GM21367 (cell line): ENCODE results near the gene USP50.
A peak's percentile ranks its signal among the peaks of the same experiment; 100 is the strongest.
"Not testable (repeated sequence)": the region's sequence is repeated elsewhere in the genome, so short reads cannot be mapped to it uniquely, and the experiment has no call there.

ENCODE experiments used
- ATAC-seq: cut with Tn5 transposase; IDR thresholded peaks from one replicate; pipeline ENCODE4 v1.9.1; 2021; ENCODE audit not compliant: unreplicated experiment

The USP50 gene

DNA sequence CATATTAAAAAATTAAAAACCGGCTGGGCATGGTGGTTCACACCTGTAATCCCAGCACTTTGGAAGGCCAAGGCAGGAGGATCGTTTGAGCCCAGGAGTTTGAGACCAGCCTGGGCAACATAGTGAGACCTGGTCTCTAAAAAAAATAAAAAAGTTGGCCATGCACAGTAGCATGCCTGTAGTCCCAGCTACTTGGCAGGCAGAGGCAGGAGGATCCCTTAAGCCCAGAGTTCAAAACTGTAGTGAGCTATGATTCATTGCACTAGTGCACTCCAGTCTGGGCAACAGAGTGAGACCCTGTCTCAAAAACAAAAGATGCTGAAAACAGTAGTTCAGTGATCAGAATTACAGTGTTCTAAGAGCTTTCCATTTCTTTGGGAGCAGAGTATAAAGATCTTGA is 40.8 kb downstream of the USP50 start:
- ATAC-seq, result not testable (repeated sequence)

DNA sequence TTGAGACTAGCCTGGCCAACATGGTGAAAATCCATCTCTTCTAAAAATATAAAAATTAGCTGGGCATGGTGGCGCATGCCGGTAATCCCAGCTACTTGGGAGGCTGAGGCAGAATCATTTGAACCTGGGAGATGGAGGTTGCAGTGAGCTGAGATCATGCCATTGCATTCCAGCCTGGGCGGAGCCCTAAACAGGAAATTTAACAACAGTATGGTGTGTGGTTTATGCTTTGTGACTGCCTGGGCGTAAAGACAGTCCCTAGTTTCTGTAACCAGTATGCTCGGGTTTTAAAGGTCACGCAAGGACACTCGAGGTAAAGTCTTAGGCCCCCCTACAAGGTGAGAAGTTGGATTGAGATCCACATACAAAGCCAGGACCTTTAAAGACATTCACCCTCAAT is 43.3 kb downstream of the USP50 start:
- no peak for ATAC-seq

DNA sequence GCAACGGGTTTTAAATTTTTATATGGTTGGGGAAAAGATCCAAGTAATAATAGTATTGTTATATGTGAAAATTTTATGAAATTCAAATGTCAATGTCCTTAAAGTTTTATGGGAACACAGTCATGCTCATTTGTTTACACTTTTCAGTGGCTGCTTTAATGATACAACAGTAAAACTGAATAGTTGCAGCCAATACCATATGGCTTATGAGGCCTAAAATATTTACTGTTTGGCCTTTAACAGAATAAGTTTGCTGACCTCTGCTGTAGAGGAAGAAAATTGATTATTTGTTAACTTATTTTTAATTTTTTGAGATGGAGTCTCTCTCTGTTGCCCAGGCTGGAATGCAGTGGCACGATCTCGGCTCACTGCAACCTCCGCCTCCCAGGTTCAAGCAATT is 44.7 kb downstream of the USP50 start:
- ATAC-seq, result no peak

DNA sequence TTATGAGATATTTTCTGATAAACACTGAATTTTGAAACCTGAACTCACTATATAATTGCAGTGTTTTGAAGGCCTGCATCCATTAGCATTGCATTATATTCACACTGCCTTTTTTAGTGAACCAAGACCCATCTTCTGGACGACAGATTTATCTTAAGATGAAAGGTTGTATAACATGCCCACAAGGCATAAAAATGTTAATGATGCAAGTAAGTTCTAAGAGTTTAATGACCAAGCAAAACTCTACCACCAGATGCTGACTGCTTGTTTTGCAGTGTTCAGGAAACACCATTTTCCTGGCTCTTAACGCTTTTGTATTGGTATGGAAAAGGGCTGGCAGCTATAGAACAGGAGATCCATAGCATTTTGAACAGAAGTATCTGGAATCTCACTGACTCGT is 46.1 kb downstream of the USP50 start:
- ATAC-seq, result no peak

DNA sequence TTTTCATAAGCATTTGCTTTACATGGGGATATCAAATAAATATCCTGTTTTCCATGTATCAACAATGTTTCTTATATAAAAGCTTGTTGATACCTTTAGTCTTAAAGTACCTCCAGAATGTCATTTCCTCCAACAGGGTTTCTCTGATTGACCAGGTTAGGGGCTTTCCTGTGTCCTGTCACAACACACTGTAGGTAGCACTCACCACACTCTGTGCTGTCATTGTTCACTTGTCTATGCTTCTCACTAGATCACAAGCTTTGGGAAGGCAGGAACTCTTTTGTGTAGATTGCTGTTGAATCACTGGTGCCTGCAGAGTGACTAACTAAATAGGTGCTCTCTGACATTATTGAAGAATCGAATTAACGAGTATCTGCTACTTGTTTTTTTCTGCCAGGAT is 49.8 kb downstream of the USP50 start:
- ATAC-seq, result no peak

DNA sequence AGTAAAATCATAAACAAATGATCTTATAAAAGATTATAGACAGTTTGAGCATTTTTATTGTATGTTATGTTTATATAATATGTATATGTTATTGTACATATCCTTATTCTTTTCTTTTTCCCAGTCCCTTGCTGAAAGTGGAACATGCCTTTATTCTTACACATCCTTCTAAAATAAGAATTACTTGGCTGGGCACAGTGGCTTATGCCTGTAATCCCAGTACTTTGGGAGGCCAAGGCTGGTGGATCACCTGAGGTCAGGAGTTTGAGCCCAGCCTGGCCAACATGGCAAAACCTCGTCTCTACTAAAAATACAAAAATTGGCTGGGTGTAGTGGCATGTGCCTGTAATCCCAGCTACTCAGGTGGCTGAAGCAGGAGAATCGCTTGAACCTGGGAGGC is 51.9 kb downstream of the USP50 start:
- not testable (repeated sequence) for ATAC-seq

DNA sequence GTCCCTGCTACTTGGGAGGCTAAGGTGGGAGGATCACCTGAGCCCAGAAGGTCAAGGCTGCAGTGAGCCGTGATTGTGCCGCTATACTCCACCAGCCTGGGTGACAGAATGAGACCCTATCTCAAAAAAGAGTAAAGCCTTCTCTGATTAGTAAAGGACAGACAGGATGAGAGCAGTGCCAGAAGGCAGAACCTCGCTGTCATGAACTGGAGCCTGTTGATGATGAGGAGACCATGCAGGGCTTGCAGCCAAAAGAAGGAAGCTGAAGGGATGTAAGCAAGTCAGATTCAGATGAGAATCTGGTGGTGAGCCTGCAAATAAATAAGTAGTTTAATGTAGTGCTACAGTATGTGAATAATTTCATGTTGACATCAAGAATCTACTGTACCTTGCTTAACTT is 52.8 kb downstream of the USP50 start:
- ATAC-seq, result no peak

DNA sequence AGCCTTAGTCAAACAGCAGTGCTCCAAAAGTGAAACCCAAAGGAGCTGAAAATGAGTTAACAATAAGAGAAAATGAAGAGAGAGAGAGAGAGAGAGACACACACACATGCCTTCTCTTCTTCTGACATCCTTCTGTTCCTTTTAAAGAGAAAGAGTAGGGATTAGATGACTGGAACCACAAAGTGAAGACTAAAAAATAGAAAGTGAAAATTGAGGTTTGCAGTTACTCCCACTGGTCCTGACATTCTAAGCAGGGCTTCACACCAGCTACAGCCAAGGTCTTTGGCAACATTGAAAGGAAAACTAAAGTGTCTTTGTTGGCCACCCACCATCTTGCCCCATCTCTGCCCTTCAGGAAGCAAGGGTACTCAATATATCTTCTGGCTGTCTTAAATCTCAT is 59.2 kb downstream of the USP50 start:
- no peak for ATAC-seq

DNA sequence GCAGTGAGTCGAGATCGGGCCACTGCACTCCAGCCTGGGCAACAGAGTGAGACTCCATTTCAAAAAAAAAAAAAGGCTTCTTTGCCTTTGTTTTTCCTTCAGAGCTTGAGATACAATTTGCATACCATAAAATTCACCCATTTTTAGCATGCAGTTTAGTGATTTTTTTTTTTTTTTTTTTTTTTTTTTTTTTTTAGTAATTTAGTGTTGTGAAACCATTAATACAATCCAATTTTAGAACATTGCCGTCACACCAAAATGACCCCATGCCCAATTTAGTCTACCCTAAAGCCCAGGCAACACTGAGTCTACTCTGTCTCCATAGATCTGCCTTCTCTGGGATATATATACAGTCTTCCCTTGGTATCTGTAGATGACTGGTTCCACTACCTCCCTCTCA is 61.1 kb downstream of the USP50 start:
- ATAC-seq, result no peak

DNA sequence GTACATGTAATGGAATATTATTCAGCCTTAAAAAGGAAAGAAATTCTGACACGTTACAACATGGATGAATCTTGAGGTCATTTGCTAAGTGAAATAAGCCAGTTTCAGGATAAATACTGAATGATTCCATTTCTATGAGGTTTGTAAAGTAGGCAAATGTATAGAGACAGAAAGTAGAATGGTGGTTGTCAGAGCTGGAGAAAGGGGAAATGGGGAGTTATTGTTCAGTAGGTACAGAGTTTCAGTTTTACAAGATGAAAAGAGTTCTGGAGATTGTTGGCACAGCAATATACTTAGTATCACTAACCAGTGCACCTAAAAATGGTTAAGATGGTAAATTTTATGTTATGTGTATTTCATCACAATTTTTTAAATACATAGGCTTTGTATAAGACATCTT is 61.7 kb downstream of the USP50 start:
- peak; percentile 57 for ATAC-seq

DNA sequence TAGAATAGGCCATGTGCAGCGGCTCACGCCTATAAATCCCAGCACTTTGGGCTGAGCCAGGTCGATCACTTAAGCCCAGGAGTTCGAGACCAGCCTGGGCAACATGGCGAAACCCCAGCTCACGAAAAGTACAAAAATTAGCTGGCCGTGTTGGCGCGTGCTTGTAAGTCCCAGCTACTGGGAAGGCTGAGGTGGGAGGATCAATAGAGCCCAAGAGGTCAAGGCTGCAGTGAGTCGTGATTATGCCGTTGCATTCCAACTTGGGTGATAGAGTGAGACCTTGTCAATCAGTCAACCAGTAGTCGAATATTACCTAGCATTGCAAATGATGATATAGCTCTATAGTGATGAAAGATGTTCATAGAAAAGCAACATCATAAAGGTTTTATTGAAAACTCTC is 70.3 kb downstream of the USP50 start:
- no peak for ATAC-seq

DNA sequence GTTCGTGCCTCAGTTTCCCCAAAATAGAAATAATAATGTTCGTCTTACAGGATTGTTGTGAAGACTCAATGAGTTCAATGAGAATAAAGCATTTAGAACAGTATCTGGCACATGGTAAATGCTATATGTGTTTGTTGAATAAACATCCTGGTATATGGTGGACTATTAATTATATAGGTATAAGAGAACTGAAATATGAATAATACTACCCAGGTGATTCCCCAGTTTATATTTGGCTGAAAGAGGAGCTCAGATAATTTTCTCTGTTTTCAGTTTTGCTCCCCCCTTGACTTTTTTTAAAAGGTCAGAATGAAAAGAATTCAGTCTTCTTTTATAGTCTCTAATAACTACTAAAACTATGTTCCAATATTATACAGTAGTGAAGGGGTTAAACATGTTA is 75.4 kb downstream of the USP50 start:
- ATAC-seq, result no peak

DNA sequence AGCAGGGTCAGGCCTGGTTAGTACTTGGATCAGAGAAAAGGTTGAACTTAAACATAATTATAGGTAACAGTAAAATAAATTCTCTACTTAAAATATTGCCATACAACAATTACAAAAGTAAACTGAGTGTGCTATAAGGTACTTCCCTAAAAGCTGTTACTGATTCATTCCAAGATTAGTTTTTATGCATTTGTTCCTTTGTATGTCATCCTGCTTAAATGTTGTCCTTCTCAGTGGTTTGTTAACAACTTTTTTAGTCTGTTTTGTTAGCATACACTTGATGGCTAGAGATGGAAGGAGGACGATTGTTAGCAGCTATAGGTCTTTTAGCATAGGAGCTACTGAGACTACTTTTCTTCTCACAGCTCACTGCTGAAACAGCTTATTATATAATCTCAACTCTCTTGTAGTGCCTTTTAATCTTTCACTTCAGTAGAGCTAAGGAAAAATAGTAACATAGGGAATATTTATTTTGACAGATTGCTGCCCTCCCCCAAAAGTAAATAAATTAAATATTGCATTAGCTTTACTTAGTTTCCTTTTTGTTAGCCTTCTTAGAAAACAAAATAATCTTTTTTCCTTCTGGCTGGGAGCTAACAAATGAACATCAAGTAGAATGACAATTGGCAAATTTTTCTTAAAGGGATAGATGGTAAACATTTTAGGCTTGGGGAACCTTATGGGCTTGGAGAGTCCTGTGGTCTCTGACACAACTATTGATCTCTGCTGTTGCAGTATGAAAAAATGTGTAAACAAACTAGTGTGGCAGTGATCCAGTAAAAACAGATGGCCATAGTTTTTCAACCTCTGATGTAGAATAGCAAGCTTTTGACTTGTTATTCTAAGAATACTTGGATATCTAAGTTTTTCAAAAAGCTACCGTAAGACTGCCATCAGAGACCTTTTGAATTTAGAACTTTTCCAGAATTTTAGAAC is 82.8 kb downstream of the USP50 start:
- no peak for ATAC-seq

DNA sequence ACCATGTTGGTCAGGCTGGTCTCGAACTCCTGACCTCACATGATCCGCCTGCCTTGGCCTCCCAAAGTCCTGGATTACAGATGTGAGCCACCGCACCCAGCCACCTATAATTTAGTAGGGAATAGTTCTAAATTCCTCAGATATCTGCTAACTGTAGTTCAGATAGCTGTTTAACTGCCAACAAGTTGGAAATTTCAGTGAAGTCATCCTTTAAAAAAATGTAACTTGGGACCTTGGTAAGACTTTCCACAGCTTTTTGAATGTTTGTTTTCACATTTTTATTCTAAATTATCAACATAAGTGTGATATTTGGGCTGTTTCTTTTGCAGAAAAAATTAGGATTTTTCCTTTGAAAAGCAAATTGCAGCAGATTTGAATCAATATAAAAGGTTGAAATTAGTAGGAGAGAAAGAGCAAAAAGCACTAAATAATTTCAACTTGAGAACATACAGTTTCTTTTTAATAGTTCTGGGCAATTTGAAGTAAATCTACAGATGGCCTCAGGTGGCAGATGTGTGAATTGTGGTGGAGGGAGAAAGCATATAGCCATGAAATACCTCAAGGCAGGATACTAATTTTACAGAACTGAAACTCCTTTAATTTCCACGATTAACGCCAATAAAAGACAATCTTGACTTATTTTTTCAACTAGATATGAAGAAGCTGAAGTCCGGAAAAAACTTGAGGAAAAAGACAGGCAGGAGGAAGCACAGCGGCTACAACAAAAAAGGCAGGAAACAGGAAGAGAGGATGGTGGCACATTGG is 87.9 kb downstream of the USP50 start:
- ATAC-seq, result no peak

DNA sequence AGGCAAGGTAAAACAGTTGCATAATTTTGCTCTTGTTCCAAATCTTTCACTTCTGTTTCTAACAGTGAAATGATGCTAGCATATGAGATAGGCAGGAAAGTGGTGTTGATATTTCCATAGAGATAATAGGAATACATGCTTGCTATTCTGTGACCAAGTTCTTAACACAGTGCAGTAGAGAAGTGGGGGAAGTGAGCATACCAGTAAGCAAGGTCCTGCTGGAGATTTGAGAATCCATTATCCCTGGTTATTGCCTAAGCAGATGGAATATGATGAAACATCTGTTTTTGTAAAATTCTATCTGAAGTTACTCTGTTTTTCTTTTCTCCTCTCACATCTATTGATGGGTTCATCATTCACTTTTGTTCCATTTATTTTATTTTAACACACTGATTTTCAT is 93.5 kb downstream of the USP50 start:
- ATAC-seq, result no peak
